ENCODE data around the gene MYEOV. TPM values are rescaled to one million over a fixed set of nuclear protein-coding genes. Genes with fewer than 3 reads are reported as not detected.

Gene MYEOV
- total and polyA plus RNA-seq, 5 donors, result 0.11 TPM; not detected in 4

DNA sequence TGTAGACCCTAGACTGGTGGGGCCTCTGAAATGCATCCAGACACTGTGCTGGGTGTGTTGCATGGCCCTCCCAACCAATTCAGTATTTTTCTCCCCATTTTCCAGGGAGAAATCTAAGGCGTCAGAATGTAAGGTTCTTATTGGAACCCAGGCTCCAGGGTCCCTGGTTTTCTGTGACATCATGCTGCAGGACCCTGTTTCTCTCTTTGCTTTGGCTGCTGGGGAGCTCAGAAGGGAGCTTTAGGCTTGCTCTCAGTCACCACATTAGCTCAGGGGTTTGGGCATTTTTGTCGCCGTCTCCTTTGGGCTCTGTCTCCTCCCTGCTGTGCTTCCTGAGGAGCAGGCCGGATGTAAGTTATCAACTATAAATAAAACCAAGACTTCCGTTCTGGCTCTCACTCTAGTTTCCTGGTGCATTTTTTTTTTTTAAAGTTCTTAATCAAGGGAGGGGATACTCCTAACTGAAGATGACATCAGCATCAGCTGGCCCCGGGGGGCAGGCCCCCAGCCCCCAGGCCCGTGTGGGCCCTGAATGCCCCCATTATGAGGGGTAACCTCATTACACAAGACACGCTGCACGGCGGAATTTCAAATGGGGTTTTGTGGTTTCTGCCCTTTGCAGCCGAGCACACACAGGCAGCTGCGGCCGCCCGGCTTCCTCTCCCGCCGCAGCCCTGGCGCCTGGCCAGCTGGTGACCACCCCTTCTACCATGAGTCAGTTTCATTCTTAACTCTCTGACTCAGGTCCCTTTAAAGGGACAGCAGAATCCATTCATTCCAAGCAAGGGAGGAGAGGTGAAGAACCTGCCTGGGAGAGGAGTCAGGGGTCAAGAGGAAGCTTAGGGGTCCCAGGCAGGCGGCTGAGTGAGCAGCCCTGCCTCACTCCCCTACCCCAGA, 3.2 kb downstream of the MYEOV start:
- Histone ChIP-seq H3K4me3 (ENCODE audit: low read length) (no peak overlapping the region), H3K27me3 (ENCODE audit: control insufficient read depth, insufficient read depth) (no peaks in the 10 kb centered on the region), H3K4me1 (ENCODE audit: control insufficient read depth, insufficient read depth, low read length) (peaks cover 17% of the 10 kb centered on the region), H3K27ac (ENCODE audit: low read length) (peak overlapping the region; percentile 82), H3K9me3 (ENCODE audit: control insufficient read depth, low read length) (no peaks in the 10 kb centered on the region)
- DNase-seq (peak; percentile 96 to 98 (median 97)), ATAC-seq (peak; percentile 83 to 87)
- intact Hi-C loops (cut with DNase I), result loop anchor here (5.0 to 10.0 kb wide), 3 partner anchors 148 to 345 kb away; partner anchors contain the start of gene CCND1 (in 1 of the 4)
- 8% methylated on average over 18 of the region's 18 CpGs for WGBS

DNA sequence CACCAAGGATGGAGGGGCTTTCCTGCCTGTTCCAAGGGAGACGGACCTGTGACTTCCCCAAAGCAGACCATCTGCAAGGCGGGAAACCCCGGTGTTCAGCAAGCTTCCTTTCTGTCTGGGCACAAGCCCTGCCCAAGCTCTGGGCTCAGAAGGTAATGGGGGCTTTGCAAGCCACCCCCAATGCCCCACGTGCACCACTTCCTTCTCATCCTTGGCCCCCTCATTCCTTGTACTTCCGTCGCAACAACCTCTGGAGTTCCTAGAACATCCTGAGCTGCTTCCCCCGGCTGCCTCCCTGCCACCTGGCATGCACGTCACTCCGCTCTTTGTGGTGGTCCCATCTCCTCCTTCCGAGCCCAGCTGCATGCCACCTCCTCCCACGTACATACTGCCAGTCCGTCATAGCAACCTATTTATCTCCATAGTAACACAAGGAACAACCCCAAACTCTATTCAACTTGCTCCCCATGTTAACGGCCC, 3.9 kb downstream of the MYEOV start:
- H3K4me3 ChIP-seq (ENCODE audit: low read length), result no peak overlapping the region
- no peaks in the 10 kb centered on the region for H3K27me3 ChIP-seq (ENCODE audit: control insufficient read depth, insufficient read depth)
- intact Hi-C loops (cut with DNase I), result loop anchor here (5.0 to 10.0 kb wide), 3 partner anchors 147 to 344 kb away; partner anchors contain the start of gene CCND1 (in 1 of the 4)
- peak overlapping the region; percentile 82 for H3K27ac ChIP-seq (ENCODE audit: low read length)
- H3K4me1 ChIP-seq (ENCODE audit: control insufficient read depth, insufficient read depth, low read length), result peaks cover 17% of the 10 kb centered on the region
- WGBS, result 50% methylated on average over 13 of the region's 13 CpGs
- no peaks in the 10 kb centered on the region for H3K9me3 ChIP-seq (ENCODE audit: control insufficient read depth, low read length)
- DNase-seq (peak in 1 of 3 donors; percentile 43), ATAC-seq (peak in 1 of 2 donors; percentile 0)

DNA sequence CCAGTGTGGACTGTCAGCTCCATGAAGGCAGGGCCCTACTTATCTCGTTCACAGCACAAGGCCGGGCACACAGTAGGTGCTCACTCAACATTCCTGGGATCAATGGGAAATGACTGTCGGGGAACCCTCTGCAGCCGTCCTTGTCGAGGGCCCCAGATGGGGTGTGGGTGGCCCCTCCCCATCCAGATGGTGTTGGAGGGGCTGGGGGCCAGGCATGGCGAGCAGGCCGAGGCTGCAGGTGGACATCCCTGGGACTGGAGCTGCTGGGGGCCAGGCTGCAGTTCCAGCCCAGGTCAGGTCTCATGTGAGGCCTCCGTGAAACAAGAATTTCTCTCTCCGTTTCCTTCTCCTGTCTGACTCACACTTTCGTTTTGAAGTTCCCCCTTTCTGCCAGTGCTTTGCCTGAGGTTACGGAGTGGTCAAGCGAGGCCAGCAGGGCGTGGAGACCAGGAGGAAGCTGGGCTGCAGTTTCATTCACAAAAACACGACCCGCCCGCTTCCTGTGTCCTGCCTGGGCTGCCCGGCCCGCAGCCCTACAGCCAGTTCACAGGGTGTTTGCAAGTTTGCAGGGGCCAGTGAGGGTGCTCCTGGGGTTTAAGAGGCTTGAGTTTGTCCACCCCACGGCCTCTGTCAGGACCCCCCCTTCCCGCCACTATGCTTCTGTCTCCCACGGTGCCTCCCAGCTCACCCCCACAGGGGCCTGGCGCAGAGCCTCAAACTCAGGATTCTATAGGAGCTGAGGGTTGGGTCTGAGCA, 4.5 kb downstream of the MYEOV start:
- intact Hi-C loops (cut with DNase I), result loop anchor here (5.0 to 10.0 kb wide), 3 partner anchors 146 to 344 kb away; partner anchors contain the start of gene CCND1 (in 1 of the 4)
- Histone ChIP-seq H3K9me3 (ENCODE audit: control insufficient read depth, low read length) (no peaks in the 10 kb centered on the region), H3K27me3 (ENCODE audit: control insufficient read depth, insufficient read depth) (no peaks in the 10 kb centered on the region), H3K4me1 (ENCODE audit: control insufficient read depth, insufficient read depth, low read length) (peaks cover 17% of the 10 kb centered on the region), H3K27ac (ENCODE audit: low read length) (peak overlapping the region; percentile 82), H3K4me3 (ENCODE audit: low read length) (no peak overlapping the region)
- DNase-seq, result peak; percentile 91 to 93 (median 91)
- ATAC-seq, result peak; percentile 76 to 82
- 38% methylated on average over 22 of the region's 22 CpGs for WGBS

DNA sequence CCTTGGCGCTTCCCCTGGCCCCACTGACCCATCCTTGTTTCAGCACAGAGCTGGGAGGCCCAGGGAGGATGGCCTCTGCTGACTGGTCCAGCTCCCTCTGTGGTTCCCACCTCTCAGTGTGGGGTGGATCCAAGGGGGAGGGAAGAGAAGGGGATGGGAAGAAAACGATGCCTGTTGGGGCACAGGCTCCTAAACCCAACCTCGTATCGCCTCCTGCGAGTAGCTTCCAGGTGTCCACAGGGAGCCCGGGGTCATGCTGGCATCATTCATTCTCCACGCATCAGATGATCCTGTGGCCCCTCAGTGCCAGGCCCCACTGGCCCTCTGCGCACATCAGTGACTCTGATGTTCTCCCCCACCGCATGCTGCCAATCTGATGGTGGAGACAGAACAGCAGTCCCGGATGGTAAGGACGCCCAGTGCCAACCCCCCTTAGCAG, 5.1 kb downstream of the MYEOV start:
- Histone ChIP-seq H3K9me3 (ENCODE audit: control insufficient read depth, low read length) (no peaks in the 10 kb centered on the region), H3K27ac (ENCODE audit: low read length) (peak overlapping the region; percentile 49), H3K4me1 (ENCODE audit: control insufficient read depth, insufficient read depth, low read length) (peaks cover 17% of the 10 kb centered on the region), H3K27me3 (ENCODE audit: control insufficient read depth, insufficient read depth) (no peaks in the 10 kb centered on the region), H3K4me3 (ENCODE audit: low read length) (no peak overlapping the region)
- DNase-seq (no peak), ATAC-seq (no peak)
- WGBS, result 91% methylated on average over 11 of the region's 11 CpGs
- intact Hi-C loops (cut with DNase I), result loop anchor here (5.0 to 10.0 kb wide), 3 partner anchors 146 to 343 kb away; partner anchors contain the start of gene CCND1 (in 1 of the 4)

DNA sequence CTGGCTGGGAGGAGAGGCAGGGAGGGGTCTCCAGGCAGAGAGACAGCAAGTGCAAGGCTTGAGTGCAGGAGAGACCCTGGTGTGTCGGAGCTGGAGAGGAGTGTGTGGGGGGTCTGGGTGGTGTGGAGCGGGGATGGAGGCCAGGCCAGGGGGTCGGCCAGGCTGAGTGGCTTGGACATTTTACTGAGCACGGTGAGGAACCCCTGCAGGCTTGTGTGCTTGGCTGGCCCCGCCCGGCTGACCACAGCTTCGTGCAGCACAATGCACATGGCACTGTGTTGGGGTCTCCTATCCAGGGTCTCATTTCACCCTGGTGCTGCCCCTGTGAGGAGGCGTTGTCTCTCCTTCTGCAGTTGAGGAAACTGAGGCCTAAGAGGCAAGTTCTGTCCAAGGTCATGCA, 5.6 kb downstream of the MYEOV start:
- peaks cover 17% of the 10 kb centered on the region for H3K4me1 ChIP-seq (ENCODE audit: control insufficient read depth, insufficient read depth, low read length)
- DNase-seq (peak in 1 of 3 donors; percentile 30), ATAC-seq (no peak)
- no peak overlapping the region for H3K27ac ChIP-seq (ENCODE audit: low read length)
- intact Hi-C loops (cut with DNase I), result loop anchor here (5.0 to 10.0 kb wide), 3 partner anchors 145 to 343 kb away; partner anchors contain the start of gene CCND1 (in 1 of the 4)
- H3K27me3 ChIP-seq (ENCODE audit: control insufficient read depth, insufficient read depth), result no peaks in the 10 kb centered on the region
- H3K9me3 ChIP-seq (ENCODE audit: control insufficient read depth, low read length), result no peaks in the 10 kb centered on the region
- 93% methylated on average over 8 of the region's 8 CpGs for WGBS
- H3K4me3 ChIP-seq (ENCODE audit: low read length), result no peak overlapping the region

DNA sequence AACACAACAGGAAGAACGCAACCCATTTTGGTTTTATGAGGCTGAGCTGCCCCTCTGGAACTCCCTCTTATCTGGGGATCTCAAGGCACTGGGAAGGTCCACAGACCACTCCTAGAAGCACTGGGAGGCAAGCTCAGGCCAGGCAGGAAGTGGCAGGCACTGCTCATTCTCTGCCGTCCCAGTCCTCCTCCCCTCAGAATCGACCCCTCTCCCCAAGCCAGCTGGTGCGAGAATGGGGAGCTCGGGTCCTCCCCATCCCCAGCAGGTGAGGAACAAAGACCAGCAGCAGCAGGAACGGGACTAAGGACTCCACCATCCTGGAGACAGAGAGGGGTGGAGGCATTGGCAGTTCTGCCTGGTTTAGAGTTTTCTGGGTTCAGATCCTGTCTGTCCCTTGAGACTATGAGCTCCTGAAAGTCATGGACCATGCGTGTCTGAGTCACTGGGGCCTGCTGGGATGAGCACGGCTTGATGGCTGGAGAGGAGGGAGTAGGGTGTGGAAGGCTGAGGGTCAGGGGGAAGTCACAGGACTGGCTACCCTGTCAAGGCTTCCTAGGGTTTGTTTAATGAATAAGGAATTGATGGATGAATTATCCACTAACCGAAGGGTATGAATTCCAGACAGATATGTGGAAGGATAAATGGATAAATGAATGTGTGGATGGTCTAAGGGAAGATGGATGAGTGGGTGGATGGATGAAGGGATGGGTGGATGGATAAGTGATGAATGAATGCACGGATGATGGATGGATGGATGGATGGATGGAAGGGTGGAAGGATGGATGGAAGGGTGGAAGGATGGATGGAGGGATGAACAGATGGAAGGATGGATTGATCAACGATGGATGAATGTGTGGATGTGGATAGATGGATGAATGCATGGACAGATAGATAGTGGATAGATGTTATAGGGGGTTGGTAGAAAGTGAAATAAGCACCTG, 6.4 kb downstream of the MYEOV start:
- intact Hi-C loops (cut with DNase I), result no loop called here
- ATAC-seq, result no peak
- peak in 1 of 3 donors; percentile 32 for DNase-seq
- no peak overlapping the region for H3K27ac ChIP-seq (ENCODE audit: low read length)
- H3K9me3 ChIP-seq (ENCODE audit: control insufficient read depth, low read length), result no peaks in the 10 kb centered on the region
- peaks cover 17% of the 10 kb centered on the region for H3K4me1 ChIP-seq (ENCODE audit: control insufficient read depth, insufficient read depth, low read length)
- no peaks in the 10 kb centered on the region for H3K27me3 ChIP-seq (ENCODE audit: control insufficient read depth, insufficient read depth)
- H3K4me3 ChIP-seq (ENCODE audit: low read length), result no peak overlapping the region
- 76% methylated on average over 11 of the region's 11 CpGs for WGBS

DNA sequence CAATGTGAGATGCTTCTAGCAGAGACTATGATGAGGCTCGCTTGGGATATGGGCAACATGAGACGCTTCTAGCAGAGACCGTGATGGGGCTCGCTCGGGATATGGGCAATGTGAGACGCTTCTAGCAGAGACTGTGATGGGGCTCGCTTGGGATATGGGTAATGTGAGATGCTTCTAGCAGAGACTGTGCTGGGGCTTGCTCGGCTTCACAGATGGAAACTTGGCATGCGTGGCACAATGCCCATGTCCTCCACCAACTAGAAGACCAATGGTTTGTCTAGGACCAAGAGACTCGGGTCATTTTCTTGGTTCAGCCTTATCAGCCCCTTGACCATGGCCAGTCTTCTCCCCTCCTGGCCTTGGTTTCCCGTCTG, 7.1 kb downstream of the MYEOV start:
- WGBS, result 97% methylated on average over 11 of the region's 11 CpGs

DNA sequence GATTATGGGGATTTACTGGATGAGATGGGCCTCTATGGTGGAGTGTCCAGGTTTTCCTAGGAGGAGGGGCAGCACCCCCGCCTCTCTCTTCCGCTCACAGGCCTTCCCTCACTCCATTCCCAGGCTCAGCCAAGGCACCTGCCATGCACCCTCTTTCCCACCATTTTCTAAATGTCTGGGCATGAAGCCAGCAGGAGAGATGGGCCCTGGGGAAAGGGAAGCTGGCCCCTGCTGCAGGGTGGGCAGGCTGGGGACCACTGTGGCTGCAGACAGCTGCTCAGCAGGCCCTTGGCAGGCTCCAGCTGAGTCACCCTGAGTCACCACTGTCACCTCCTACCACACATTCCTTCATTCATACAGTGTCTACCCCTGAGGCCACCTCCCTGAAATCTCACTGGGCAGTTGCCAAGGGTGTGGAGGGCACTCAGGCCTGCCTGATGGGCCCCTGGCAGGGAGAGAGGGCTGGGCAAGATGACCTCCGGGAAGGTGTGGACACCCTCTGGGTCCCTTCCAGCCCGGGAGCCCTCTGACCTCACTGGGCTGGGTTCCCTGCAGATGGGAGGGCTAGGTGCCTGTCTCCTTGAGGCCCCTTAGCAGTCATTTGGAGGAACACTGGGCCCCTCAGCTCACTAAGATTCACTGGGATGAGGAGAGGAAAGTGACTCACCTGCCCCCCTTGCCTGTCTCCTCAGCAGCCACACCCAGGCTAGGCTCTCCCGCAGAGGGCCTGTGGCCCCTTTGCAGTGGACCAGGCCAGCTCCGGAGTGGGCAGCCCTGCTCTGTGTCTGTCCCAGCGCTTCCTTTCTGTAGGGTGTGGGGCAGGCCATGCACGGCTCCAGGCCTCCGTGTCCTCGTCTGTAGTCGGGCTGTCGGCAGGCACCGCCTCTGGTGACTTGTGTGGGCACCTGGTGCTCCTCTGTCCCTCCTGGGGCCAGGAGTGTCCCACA, 7.8 kb downstream of the MYEOV start:
- Histone ChIP-seq H3K27ac (ENCODE audit: low read length) (no peak overlapping the region), H3K9me3 (ENCODE audit: control insufficient read depth, low read length) (no peaks in the 10 kb centered on the region), H3K4me1 (ENCODE audit: control insufficient read depth, insufficient read depth, low read length) (peaks cover 18% of the 10 kb centered on the region), H3K27me3 (ENCODE audit: control insufficient read depth, insufficient read depth) (no peaks in the 10 kb centered on the region), H3K4me3 (ENCODE audit: low read length) (no peak overlapping the region)
- DNase-seq (peak in 2 of 3 donors; percentile 60 to 64), ATAC-seq (peak in 1 of 2 donors; percentile 7)
- intact Hi-C loops (cut with DNase I), result no loop called here
- 88% methylated on average over 13 of the region's 13 CpGs for WGBS

More for the DNA sequence above, 7.1 kb downstream of the MYEOV start:
- no peaks in the 10 kb centered on the region for H3K27me3 ChIP-seq (ENCODE audit: control insufficient read depth, insufficient read depth)
- H3K4me1 ChIP-seq (ENCODE audit: control insufficient read depth, insufficient read depth, low read length), result peaks cover 20% of the 10 kb centered on the region
- H3K9me3 ChIP-seq (ENCODE audit: control insufficient read depth, low read length), result no peaks in the 10 kb centered on the region
- H3K4me3 ChIP-seq (ENCODE audit: low read length), result no peak overlapping the region
- no peak overlapping the region for H3K27ac ChIP-seq (ENCODE audit: low read length)
- intact Hi-C loops (cut with DNase I), result no loop called here
- DNase-seq (peak in 1 of 3 donors; percentile 43), ATAC-seq (no peak)

DNA sequence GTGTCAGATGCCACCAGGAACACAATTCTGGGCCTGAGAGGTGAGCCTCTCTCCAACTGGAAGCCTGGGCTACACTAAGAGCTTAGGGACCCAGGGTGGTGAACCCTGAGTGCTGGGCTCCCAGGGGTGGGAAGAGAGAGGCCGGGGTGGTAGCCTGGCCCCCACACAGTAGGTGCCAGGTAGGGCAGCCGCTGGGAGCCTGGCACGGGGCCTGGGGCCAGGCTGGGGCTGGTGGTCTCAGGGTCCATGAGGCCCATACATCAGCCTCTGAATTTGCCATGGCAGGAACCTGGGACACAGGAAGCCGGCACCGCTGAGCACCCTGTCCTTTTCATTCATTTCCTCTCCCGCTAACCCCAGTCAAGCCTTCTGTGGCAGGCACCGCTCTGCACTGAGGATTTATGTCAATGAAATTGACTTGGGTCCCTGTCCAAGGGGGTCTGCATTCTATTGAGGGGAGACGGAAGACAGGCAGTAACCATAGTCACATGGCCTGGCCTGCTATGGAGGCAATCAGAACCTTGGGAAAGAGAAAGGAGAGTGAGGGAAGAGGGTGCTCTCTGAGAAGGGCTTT, 8.6 kb downstream of the MYEOV start:
- Histone ChIP-seq H3K4me1 (ENCODE audit: control insufficient read depth, insufficient read depth, low read length) (peaks cover 17% of the 10 kb centered on the region), H3K4me3 (ENCODE audit: low read length) (no peak overlapping the region), H3K27me3 (ENCODE audit: control insufficient read depth, insufficient read depth) (no peaks in the 10 kb centered on the region), H3K9me3 (ENCODE audit: control insufficient read depth, low read length) (no peaks in the 10 kb centered on the region), H3K27ac (ENCODE audit: low read length) (no peak overlapping the region)
- WGBS, result 94% methylated on average over 8 of the region's 8 CpGs
- no peak for ATAC-seq
- intact Hi-C loops (cut with DNase I), result no loop called here
- peak in 1 of 3 donors; percentile 34 for DNase-seq

Measured in right cardiac atrium (tissue), 5 donors.